Hematopoietic multipotent progenitor cell treated with erythropoietin and hydrocortisone succinate and interleukin-3 and kit ligand, for 6 days (in vitro differentiated cells): ENCODE data around the gene TSPAN4.

Experiments used
- DNase-seq: peaks from one replicate; pipeline ENCODE4 v3.0.0-alpha.2; 2015

TSPAN4 gene

DNA sequence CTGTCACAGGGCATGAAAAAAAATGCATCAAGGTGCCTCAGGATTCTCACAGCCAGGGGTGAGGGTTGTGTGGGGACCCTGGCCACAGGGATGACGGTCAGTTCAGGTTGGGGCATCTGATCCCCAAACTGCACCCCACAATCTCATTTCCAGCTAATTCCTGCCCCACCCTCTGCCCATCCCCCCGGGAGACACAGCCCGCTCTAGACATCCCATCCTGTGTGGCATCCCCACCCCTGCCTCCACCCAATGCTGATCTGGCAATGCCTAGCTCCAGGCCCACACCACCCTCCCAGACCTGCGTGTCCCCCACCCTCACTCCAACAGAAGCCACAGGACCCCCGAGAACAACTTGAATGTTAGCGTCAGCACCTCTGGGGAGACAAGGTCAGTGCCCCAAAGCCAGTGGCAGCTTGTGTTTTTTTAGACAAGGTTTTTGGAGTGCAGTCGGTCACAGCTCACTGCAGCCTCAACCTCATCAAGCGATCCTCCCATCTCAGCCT lies 25.3 kb downstream of the TSPAN4 start:
- DNase-seq, result no peak

DNA sequence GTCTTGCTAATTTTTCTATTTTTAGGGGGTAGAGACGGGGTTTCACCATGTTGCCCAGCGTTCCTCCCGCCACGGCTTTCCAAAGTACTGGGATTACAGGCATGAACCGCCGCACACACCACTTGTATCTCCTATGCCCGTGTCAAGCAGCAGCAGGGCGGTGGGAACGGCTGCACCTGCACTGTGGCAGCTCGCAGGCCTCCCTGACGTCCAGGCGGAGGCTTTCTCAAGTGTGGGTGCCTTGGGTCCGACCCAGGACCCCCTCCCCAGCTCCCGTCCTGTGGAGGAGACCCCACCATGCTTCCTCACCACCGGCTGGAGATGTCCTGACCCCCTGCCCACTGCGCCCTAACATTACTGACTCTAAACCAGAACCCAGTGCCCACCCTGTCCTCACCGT lies 25.7 kb downstream of the TSPAN4 start:
- DNase-seq, result no peak

DNA sequence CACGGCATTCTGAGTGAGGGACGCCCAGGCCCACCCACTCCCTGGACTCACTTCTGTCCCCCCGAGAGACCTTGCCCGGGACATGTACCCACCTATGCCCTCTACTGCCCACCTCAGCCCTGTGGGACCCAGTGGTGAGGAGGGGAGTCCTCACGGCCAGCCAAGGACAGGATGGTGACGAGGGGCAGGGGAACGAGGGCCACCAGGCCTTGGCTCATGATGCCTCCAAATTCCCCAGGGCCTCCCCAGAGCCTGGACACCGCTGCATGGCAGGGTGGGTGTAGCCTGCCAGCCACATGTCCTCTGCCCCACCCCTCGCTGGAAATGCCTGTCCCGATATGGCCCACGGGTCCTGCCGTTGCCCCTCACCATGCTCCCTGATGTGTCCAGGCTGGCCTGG lies 26.1 kb downstream of the TSPAN4 start:
- DNase-seq, result no peak

DNA sequence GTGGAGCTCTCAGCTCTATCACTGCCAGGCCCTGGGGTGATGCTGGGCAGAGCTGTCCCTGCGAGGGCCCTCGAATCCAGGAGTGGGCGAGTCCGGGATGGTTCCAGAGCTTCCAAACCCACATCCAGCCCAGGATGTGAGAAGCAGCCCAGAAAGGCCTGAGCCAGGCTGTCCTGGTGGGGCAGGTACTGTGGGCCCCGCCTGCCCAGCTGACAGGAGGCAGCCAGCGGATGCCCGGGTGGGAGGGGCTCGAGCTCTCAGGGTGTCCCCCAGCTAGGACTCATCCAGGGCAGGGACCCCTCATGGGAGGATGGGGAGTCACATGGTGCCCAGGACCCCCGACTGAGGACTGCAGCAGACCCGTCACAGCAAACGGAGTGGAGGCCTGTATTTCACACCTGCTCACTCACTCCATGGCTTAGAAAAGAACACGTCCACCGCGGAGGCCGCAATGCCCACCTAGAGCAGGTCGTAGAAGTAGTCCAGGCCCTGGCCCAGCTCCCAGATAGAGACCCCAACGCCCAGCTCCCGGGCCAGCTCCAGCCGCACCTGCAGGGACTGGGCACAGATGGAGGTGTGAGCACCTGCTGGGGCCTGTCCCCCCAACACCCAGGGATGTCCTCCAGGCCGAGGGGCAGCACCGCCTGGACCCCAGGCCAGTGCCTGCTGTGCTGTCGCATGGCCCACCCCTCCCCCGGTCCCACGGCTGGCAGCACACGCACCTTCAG lies 26.9 kb downstream of the TSPAN4 start:
- DNase-seq, result no peak

DNA sequence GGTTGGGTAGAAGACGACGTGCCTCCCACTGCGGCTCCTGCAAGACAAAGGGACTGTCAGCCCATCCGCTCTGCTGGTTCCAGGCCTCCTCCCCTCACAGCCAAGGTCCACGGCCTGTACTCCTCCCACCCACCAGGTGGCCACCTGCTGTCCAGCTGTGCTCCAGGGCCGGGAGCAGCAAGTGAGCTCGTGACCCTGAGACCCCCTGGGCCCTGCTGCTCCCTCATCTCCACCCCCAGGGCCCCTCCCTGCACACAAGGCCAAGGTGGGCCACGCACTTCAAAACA lies 27.4 kb downstream of the TSPAN4 start:
- DNase-seq, result no peak

DNA sequence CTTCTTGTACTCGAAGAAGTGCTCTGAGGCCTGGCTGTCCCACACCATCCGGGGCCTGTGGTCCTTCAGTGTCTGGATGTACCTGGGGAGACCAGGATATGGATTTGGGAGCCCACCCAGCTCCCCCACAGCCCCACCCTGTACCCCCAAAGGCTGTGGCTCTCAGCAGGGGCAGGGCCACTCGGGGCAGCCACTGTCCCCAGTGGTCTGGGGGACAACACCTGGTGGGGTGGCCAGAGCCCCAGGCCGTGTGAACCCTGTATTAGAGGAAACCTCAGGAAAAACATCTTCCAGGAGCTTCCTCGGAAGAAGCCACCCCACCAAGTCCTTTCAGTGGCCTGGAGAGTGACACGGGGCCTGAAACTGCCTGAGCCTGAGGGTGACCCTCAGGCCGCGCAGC lies 27.8 kb downstream of the TSPAN4 start:
- DNase-seq, result no peak

DNA sequence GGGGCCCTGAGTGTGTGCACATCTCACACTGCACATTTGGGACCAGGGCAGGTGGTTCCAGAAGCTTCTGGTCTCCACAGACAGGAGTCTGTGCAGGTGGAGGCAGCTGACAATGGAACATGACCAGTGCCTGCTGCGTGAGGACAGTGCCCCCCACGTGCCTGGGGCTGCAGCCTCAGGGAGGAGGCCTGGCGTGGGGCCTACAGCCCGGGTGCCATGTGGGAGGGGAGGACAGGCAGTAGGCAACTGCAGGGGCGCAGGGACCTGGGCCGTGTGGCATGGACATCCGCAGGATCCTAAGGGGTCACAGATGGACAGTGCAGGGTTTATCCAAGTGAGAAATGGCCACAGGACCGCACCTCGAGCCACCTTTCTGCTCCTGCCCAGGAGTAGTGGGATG lies 28.8 kb downstream of the TSPAN4 start:
- DNase-seq, result no peak

DNA sequence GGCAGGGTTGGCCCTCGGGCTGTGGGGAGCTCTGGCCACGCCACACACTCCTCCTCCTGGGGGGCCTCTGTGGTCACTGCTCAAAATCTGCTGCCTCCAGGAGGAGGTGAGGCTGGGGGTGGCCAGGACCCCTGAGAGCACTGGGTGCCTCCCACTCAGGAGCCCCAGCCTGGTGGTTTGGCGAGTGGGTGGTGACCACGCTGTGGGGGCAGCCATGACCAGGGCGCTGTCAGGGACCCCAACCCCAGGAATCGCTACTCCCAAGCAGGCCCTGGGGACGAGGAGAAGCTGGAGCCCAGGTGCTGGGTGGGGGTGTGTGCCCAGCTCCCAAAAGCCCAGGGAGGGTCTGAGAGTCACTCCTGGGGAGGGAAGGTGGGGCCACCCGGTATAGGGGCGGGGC lies 30.1 kb downstream of the TSPAN4 start:
- DNase-seq, result no peak

DNA sequence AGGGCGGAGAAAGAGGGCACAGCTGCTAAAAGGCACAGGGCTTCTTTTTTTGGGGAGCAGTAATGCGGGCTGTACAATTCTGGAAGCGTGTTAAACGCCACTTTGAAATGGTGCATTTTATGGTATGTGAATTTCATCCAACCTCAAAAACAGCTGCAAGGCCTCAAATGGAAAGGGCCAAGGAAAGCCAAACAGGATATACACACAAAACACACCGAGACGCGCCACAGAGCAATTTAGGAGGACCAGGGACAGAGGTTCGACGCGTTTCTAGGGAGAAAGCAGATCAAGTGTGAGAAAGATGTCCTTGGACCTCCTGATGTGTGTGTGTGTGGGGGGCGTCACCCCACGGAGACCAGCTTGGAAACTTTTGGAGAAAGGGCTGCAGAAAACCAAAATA lies 31.1 kb downstream of the TSPAN4 start:
- no peak for DNase-seq

DNA sequence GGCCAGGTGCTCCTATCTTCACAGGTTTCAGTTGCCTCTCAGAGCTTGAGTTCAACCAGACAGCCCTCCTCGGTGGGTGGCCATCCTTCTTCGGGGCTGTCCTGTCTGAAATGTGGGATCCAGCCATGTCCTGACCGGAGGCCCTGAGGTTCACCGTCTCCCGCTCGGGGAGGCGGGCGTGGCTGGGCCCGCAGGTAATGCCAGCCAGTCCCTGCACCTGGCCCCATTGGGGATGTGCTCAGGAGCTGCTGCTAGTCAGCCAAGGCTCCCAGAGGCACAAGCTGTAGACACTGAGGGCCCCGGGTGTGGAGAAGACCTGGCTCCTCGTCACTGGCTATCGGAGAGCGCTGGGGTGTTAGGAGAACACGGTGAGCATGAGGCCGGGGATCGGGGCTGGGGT lies 32.6 kb downstream of the TSPAN4 start:
- no peak for DNase-seq

DNA sequence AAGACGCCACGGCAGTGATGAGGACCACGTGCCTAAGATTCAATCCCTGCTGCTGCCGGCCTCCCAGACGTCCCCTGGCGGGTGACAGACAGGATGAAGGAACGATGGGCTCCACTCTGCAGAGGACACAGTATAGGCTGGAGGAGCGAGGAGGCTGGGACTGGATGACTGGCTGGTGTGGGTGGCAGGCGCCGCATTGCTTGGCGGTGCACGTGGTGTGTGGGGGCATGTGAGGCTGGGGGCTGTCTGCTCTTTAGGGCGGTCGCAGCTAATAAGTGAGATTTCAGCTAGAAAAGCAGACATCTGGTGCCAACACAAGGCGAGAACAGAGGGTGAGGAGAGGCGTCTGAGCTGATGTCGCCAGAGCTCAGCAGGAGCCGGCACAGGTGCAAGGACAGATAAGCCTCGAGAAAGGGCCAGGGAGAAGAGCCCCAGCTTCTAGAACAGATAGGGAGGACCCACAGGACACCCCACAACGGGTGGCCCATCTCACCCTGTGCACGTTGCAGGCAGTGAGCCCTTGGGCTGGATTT lies 33.2 kb downstream of the TSPAN4 start:
- DNase-seq, result peak; percentile 96

DNA sequence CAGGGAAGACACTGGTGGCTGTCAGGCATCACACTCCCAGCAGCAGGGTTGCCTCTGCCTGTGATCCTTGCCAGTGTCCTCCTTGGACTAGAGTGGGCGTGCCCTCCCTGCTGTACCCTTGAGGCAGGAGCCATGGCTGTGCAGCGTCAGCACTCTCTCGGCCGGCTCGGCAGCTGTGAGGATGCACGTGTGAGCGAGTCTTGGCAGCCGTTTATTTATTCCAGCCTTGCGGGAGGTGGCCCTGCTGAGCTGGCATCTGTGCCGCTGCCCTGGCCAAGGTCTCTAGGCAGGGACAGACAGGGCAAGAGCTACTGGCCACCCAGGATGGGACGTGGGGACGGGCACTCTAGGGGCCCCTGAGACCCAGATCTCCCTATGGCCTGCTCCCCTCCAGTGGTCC lies 33.9 kb downstream of the TSPAN4 start:
- peak; percentile 38 for DNase-seq

DNA sequence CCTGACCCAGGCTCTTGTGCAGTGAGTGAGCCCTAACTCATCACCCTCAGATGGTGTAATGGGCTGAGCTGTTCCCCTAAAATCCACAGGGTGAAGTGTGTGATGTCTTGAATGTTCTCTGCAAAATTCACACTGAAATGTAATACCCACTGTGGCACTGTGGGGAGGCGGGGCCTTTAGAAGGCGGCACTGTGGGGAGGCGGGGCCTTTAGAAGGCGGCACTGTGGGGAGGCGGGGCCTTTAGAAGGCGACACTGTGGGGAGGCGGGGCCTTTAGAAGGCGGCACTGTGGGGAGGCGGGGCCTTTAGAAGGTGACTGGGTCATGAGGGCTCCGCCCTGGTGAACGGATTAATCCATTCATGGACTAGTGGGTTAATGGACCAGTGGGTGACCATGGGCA lies 34.9 kb downstream of the TSPAN4 start:
- peak; percentile 82 for DNase-seq

DNA sequence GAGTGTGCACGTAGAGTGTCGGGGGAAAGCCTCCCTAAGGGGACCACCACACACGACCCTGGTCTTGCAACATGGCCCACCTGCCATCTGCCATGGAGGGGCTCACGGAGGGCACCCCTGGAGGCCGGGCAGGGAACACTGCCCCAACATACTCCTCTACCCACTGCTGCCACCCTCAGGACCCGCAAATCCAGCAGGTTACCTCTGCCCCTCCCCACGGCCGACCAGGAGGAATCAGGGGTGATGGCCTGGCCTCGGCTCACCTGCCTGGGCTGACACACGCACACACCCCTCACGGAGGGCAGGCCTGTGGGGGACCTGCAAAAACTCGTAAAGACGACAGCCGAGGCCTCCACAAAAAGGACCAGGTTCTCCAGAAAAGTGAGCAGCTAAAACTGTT lies 37.8 kb downstream of the TSPAN4 start:
- DNase-seq, result no peak

DNA sequence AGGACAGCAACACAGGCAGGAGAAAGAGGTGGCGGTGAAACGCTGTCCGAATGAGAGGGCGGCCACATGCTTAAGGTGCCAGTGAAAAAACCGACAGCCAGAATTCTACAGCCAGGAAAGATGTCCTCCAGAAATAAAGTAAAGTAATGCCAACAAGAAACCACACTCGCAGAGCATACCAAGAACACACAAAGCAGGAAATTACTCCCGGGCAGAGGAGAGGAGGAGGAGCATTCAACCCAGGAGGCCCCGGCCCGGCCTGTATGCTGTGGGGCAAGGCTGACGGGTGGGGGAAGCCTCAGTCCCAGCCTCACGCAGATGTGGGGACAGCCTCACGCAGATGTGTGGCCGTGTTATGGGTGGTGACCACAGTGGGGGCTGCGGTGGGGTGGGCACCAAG lies 39.9 kb downstream of the TSPAN4 start:
- no peak for DNase-seq

DNA sequence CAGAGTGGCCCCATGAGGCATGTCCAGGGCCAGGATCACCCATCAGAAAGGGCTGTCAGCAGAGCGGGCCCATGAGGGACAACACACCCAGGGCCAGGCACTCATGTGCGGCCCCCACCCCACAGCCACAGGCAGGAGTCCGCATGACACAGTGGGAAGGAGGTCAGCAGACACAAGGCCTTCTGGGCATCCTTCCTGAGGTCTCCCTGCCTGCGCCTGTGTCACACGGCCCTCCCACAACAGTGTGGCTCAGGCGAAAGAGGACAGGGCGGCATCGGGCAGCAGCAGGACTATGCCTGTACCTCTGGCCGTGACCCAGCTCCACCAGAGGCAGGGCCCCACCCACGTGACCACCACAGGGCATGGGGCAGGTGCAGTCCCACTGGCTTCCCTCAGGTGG lies 40.9 kb downstream of the TSPAN4 start:
- no peak for DNase-seq

DNA sequence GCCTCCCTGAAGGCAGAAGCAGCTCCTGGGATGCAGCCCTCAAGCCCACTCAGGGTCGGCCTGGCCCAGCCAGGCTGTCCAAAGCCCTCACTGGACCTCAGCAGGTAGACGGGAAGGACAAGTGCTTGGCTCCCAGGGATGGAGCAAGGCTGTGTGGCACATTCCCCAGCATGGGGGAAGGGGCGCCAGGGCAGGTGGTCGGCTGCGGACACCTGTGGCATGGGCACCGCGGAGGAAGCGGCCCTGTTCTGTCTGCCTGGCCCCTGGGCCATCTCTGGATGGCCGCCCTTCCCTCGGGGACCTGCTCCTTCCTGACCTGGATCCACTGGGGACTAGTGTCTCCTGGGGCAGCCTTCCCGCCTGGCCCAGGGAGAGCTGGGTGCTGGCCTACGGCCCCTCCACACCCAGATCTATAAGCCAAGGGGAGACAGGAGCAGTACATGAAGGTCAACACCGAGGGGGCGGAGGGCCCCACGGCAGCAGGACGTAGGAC lies 42.0 kb downstream of the TSPAN4 start:
- DNase-seq, result no peak

DNA sequence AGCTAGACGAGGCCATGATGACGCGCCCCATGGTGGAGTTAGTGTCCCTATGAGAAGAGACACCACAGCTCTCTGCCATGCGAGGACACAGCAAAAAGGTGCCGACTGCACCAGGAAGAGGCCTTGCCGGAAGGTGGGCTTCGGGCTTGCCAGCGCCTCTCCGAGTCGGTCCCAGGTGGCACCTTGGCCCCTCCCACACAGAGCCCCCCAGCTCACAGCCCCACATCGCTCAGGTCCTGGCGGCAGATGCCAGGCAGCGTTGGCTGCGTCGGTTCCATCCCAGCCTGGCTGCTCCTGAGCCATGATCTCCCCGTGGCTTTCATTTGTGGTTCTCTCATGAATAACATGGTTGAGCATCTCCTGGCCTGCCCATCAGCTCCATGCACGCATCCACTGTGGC lies 43.9 kb downstream of the TSPAN4 start:
- DNase-seq, result no peak

DNA sequence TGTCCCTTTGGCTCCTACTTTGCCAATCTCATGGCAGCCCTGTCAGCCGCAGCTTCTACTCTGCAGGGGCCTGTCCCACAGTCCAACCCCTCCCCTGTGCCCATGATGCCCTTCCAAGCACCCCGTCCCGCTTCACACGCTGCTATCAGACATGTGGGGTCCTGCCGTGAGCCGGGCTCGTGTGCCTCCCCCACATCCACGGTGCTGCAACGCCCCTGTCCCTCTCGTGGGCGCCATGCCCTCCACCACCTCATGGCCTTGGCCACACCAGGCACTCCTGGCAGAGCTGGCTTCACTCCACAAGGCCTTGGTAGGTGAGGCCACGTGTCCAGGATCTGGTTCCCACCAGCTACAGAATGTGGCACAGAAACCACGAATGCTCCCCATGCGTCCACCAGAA lies 44.9 kb downstream of the TSPAN4 start:
- DNase-seq, result no peak

DNA sequence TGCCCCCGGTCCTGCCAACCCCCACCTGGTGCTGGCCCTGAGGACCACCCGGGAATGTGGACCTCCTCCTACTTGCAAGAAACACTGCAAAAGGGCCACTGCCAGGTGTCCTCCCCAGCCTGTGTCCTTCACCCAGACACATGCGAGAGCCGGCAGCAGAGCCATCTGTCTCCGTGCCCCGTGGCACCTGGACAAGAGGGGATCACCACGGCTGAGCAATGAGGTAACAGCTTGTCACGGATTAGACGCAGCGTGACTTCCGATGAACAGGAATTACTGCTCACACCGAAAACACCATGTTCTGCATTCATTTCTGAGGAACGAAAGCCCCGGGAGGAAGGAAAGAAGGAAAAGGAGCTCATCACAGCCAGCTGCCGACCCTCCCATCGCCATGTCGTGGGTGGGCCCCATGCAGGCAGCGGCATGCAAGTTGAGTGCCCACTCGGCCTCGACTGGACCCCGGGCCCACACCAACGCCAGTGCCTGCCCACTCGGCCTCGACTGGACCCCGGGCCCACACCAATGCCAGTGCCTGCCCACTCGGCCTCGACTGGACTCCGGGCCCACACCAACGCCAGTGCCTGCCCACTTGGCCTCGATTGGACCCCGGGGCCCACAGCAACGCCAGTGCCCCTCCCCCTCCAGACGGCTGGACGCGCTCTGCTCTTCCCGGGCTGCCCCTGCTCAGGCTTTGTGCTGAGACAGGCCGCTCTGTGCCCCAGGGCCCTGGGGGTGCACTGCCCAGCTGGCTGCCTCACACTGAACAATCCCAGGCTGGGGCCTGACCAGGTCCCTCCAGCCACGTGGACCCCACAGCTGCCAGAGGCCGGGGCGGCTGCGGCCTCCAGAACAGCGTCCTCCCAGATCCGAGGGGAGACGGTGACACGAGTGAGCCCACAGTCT lies 45.9 kb downstream of the TSPAN4 start:
- no peak for DNase-seq

DNA sequence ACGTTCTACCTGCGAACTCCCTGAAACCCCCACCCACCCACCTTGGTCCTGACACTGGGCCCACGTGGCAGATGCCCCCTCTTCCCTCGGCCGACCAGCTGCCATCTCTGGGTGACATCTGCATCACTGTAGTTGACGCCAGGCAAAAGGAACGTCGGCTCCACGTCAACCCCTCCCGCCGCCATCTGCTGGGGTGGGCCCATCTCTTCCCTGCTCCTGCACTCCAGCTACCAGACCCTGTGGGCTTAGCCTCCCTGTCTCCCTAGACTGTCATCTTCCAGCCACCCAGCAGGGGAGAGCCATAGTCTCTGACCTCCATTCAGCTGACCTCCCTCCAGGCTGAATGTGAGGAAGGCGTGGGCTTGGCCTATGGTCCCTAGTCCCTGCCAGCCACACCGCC lies 46.6 kb downstream of the TSPAN4 start:
- no peak for DNase-seq

DNA sequence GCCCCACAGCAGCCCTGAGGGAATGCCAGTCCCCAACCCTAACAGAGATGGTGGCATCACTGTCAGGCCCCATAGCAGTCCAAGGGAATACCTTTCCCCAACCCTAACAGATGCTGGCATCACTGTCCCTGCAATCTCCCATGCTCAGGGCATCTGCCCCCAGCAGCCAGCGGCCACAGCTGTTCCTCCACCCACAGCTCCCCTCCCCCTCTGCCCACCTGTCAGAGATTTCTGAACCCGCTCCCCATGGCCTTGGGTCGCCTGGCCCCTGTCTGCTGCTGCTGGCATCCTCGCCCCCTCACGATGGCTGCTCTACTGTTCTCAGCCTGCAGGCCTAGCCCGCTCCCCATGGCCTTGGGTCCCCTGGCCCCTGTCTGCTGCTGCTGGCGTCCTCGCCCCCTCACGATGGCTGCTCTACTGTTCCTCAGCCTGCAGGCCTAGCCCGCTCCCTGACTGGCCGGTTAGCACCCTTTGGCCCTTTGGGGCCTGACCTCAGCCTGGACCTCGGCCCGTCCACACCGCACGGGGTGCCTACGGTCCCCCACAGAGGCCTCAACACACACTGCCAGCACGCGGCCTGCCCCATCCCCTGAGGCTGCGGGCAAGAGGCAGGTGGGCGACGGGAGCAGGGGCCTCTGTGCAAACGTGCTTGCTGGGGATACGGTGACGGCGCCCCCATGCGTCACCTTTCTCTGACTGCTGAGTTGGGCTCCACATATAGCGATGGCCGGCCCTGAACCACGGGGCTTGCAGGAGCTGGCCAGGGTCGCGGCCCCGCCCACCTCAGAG lies 47.2 kb downstream of the TSPAN4 start:
- no peak for DNase-seq
